ENCODE results near the gene TTC39C. TPM values are rescaled to one million over a fixed set of nuclear protein-coding genes. Genes with fewer than 3 reads are reported as not detected.

The TTC39C gene
- total RNA-seq, 1 donor from 2014 or later = 12.8 TPM

- Histone ChIP-seq H2AFZ (ENCODE audit: low read depth, low read length) (no peak overlapping the region), H3K9ac (ENCODE audit: low read length) (no peak overlapping the region), H4K20me1 (ENCODE audit: insufficient read depth, low read length) (no peaks in the 10 kb centered on the region), H3K9me3 (ENCODE audit: insufficient read depth, low read depth, low read length) (no peaks in the 10 kb centered on the region), H3K36me3 (ENCODE audit: insufficient read depth, low read length) (no peaks in the 10 kb centered on the region), H3K79me2 (ENCODE audit: insufficient read depth, low read length) (no peaks in the 10 kb centered on the region), H3K4me3 (ENCODE audit: insufficient read depth, low read depth, low read length) (no peak overlapping the region), H3K27ac (ENCODE audit: low read depth, low read length) (no peak overlapping the region), H3K27me3 (ENCODE audit: insufficient read depth, low read length) (no peaks in the 10 kb centered on the region), H3K4me1 (ENCODE audit: insufficient read depth, low read length) (no peaks in the 10 kb centered on the region), H3K4me2 (ENCODE audit: low read length) (no peak overlapping the region)
- FAIRE-seq (no peak), DNase-seq (ENCODE audit: low read depth) (no peak)
- Mint-ChIP-seq H3K4me3 (ENCODE audit: unreplicated experiment) (no peak overlapping the region), H3K36me3 (ENCODE audit: low read depth, unreplicated experiment) (no peaks in the 10 kb centered on the region), H3K27me3 (ENCODE audit: low read depth, unreplicated experiment) (peaks cover 26% of the 10 kb centered on the region), H3K27ac (ENCODE audit: unreplicated experiment) (no peak overlapping the region), H3K4me1 (ENCODE audit: low read depth, unreplicated experiment) (peaks cover 8% of the 10 kb centered on the region), H3K9me3 (ENCODE audit: unreplicated experiment) (peaks cover 5% of the 10 kb centered on the region)
- no peak for TF ChIP-seq CTCF (IDR thresholded peaks at IDR 0.05; ENCODE audit: insufficient read depth, low read depth, low read length)
- TF ChIP-seq EZH2 (IDR thresholded peaks at IDR 0.05; ENCODE audit: insufficient read depth, low read length) = no peak
Observed at GRCh38 chr18:23969664-23970063, 44.9 kb upstream of the TTC39C start.

- H3K27ac Mint-ChIP-seq (ENCODE audit: unreplicated experiment) = no peak overlapping the region
- peaks cover 22% of the 10 kb centered on the region for H3K27me3 Mint-ChIP-seq (ENCODE audit: low read depth, unreplicated experiment)
- DNase-seq (ENCODE audit: low read depth) (no peak), FAIRE-seq (no peak)
- no peaks in the 10 kb centered on the region for H3K36me3 ChIP-seq (ENCODE audit: insufficient read depth, low read length)
- H3K27ac ChIP-seq (ENCODE audit: low read depth, low read length) = no peak overlapping the region
- no peak overlapping the region for H2AFZ ChIP-seq (ENCODE audit: low read depth, low read length)
- peak overlapping the region; percentile 40 for H3K4me3 Mint-ChIP-seq (ENCODE audit: unreplicated experiment)
- H3K36me3 Mint-ChIP-seq (ENCODE audit: low read depth, unreplicated experiment) = no peaks in the 10 kb centered on the region
- H3K79me2 ChIP-seq (ENCODE audit: insufficient read depth, low read length) = no peaks in the 10 kb centered on the region
- H3K27me3 ChIP-seq (ENCODE audit: insufficient read depth, low read length) = no peaks in the 10 kb centered on the region
- H3K9me3 Mint-ChIP-seq (ENCODE audit: unreplicated experiment) = peaks cover 6% of the 10 kb centered on the region
- TF ChIP-seq CTCF (IDR thresholded peaks at IDR 0.05; ENCODE audit: insufficient read depth, low read depth, low read length) = no peak
- no peak for TF ChIP-seq EZH2 (IDR thresholded peaks at IDR 0.05; ENCODE audit: insufficient read depth, low read length)
- no peaks in the 10 kb centered on the region for H4K20me1 ChIP-seq (ENCODE audit: insufficient read depth, low read length)
- no peak overlapping the region for H3K4me3 ChIP-seq (ENCODE audit: insufficient read depth, low read depth, low read length)
- no peaks in the 10 kb centered on the region for H3K9me3 ChIP-seq (ENCODE audit: insufficient read depth, low read depth, low read length)
- no peak overlapping the region for H3K9ac ChIP-seq (ENCODE audit: low read length)
- H3K4me1 ChIP-seq (ENCODE audit: insufficient read depth, low read length) = no peaks in the 10 kb centered on the region
- peaks cover 8% of the 10 kb centered on the region for H3K4me1 Mint-ChIP-seq (ENCODE audit: low read depth, unreplicated experiment)
- no peak overlapping the region for H3K4me2 ChIP-seq (ENCODE audit: low read length)
Observed at GRCh38 chr18:23970161-23971096, 44.1 kb upstream of the TTC39C start.

- H3K4me1 ChIP-seq (ENCODE audit: insufficient read depth, low read length) = no peaks in the 10 kb centered on the region
- no peaks in the 10 kb centered on the region for H3K27me3 ChIP-seq (ENCODE audit: insufficient read depth, low read length)
- DNase-seq (ENCODE audit: low read depth) (no peak), FAIRE-seq (no peak)
- H3K27ac Mint-ChIP-seq (ENCODE audit: unreplicated experiment) = no peak overlapping the region
- no peak overlapping the region for H3K9ac ChIP-seq (ENCODE audit: low read length)
- no peak overlapping the region for H3K4me3 Mint-ChIP-seq (ENCODE audit: unreplicated experiment)
- H3K36me3 ChIP-seq (ENCODE audit: insufficient read depth, low read length) = no peaks in the 10 kb centered on the region
- H3K4me3 ChIP-seq (ENCODE audit: insufficient read depth, low read depth, low read length) = no peak overlapping the region
- no peak overlapping the region for H3K4me2 ChIP-seq (ENCODE audit: low read length)
- no peaks in the 10 kb centered on the region for H4K20me1 ChIP-seq (ENCODE audit: insufficient read depth, low read length)
- H3K4me1 Mint-ChIP-seq (ENCODE audit: low read depth, unreplicated experiment) = peaks cover 8% of the 10 kb centered on the region
- H3K27ac ChIP-seq (ENCODE audit: low read depth, low read length) = no peak overlapping the region
- peaks cover 19% of the 10 kb centered on the region for H3K27me3 Mint-ChIP-seq (ENCODE audit: low read depth, unreplicated experiment)
- no peaks in the 10 kb centered on the region for H3K79me2 ChIP-seq (ENCODE audit: insufficient read depth, low read length)
- no peaks in the 10 kb centered on the region for H3K9me3 ChIP-seq (ENCODE audit: insufficient read depth, low read depth, low read length)
- H2AFZ ChIP-seq (ENCODE audit: low read depth, low read length) = no peak overlapping the region
- TF ChIP-seq CTCF (IDR thresholded peaks at IDR 0.05; ENCODE audit: insufficient read depth, low read depth, low read length) (no peak), EZH2 (IDR thresholded peaks at IDR 0.05; ENCODE audit: insufficient read depth, low read length) (no peak)
- H3K9me3 Mint-ChIP-seq (ENCODE audit: unreplicated experiment) = peaks cover 5% of the 10 kb centered on the region
- H3K36me3 Mint-ChIP-seq (ENCODE audit: low read depth, unreplicated experiment) = no peaks in the 10 kb centered on the region
Observed at GRCh38 chr18:23971097-23971440, 43.5 kb upstream of the TTC39C start.

Data from astrocyte (in vitro differentiated cells and primary cell).